Measurements from ENCODE around the gene TKT. TPM values are rescaled to one million over a fixed set of nuclear protein-coding genes. Genes with fewer than 3 reads are reported as not detected.

The TKT gene
- total and polyA plus RNA-seq, 4 donors: 351 to 498 (median 456) TPM

DNA sequence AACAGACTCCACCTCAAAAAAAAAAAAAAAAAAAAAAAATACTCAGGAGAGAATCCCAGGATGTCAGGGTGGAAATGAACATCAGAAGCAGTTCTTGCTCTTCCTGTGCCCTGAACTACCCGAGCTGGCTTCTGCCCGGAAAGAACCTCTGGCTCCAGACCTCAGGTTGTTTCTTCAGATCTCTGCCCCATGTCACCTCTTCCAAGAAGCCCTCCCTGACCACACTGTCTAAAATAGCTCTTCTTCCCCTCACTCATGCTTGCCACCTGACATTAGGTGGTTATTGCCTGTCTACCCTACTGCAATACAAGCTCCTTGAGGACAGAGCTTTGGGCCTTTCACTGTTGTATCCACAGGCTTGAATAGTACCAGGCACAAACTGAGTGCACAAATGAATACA is 8.2 kb downstream of the TKT start:
- Histone ChIP-seq H3K36me3 (ENCODE audit: control insufficient read depth in 4 of 4, insufficient read depth in 4 of 4, low read length in 4 of 4) (peaks cover 0 to 5% (median 0%) of the 10 kb centered on the region in 4 donors), H3K27me3 (ENCODE audit: control insufficient read depth in 3 of 3, insufficient read depth in 3 of 3, low read length in 2 of 3) (no peaks in the 10 kb centered on the region), H3K27ac (ENCODE audit: low read depth in 1 of 2, low read length in 1 of 2) (no peak overlapping the region), H3K4me1 (ENCODE audit: control insufficient read depth in 5 of 5, insufficient read depth in 5 of 5, low read length in 5 of 5) (peaks cover 6 to 33% (median 24%) of the 10 kb centered on the region in 5 donors), H3K4me3 (no peak overlapping the region), H3K9ac (ENCODE audit: insufficient read depth in 1 of 2, low read length in 2 of 2) (no peak overlapping the region), H3K9me3 (ENCODE audit: control insufficient read depth in 4 of 4, insufficient read depth in 3 of 4, low read length in 3 of 4) (no peaks in the 10 kb centered on the region)
- TF ChIP-seq, protein P1, sequence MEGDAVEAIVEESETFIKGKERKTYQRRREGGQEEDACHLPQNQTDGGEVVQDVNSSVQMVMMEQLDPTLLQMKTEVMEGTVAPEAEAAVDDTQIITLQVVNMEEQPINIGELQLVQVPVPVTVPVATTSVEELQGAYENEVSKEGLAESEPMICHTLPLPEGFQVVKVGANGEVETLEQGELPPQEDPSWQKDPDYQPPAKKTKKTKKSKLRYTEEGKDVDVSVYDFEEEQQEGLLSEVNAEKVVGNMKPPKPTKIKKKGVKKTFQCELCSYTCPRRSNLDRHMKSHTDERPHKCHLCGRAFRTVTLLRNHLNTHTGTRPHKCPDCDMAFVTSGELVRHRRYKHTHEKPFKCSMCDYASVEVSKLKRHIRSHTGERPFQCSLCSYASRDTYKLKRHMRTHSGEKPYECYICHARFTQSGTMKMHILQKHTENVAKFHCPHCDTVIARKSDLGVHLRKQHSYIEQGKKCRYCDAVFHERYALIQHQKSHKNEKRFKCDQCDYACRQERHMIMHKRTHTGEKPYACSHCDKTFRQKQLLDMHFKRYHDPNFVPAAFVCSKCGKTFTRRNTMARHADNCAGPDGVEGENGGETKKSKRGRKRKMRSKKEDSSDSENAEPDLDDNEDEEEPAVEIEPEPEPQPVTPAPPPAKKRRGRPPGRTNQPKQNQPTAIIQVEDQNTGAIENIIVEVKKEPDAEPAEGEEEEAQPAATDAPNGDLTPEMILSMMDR (IDR thresholded peaks at IDR 0.05; ENCODE audit: control extremely low read depth, extremely low read depth): no peak
- no peak for DNase-seq
- 17 to 61% methylated on average over 2 of the region's 2 CpGs for WGBS, 2 donors
- no peak for ATAC-seq (ENCODE audit: insufficient read depth, low FRiP score)

DNA sequence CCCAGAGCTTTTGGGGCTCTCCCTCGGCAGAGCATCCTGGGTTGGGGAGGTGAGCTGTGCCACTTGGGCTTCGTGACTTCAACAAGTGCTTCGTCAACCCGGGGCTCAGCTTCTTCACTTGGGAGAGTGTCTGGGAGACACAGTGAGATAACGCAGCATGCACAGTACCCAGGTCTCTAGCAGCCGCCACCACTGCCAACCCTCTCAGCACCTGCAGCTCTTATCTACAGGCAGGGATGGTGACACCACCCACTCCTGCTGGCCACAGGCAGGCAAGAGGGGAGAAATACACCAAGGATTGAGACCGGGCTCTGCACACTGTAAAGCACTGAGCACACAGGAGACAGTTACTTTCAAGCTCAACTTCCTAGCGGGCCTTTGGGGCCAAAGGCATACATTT is 11.6 kb downstream of the TKT start:
- no peaks in the 10 kb centered on the region for H3K27me3 ChIP-seq (ENCODE audit: control insufficient read depth in 3 of 3, insufficient read depth in 3 of 3, low read length in 2 of 3)
- H3K4me1 ChIP-seq (ENCODE audit: control insufficient read depth in 5 of 5, insufficient read depth in 5 of 5, low read length in 5 of 5): peaks cover 4 to 23% (median 11%) of the 10 kb centered on the region in 5 donors
- H3K27ac ChIP-seq (ENCODE audit: low read depth in 1 of 2, low read length in 1 of 2): peak overlapping the region; percentile 10 to 86
- no peak overlapping the region for H3K9ac ChIP-seq (ENCODE audit: insufficient read depth in 1 of 2, low read length in 2 of 2)
- no peaks in the 10 kb centered on the region for H3K9me3 ChIP-seq (ENCODE audit: control insufficient read depth in 4 of 4, insufficient read depth in 3 of 4, low read length in 3 of 4)
- H3K36me3 ChIP-seq (ENCODE audit: control insufficient read depth in 4 of 4, insufficient read depth in 4 of 4, low read length in 4 of 4): peaks cover 0 to 26% (median 11%) of the 10 kb centered on the region in 4 donors
- TF ChIP-seq, protein P1 (IDR thresholded peaks at IDR 0.05; ENCODE audit: control extremely low read depth, extremely low read depth): no peak
- 76 to 87% methylated on average over 8 of the region's 8 CpGs for WGBS, 2 donors
- ATAC-seq (ENCODE audit: insufficient read depth, low FRiP score) (no peak), DNase-seq (no peak)
- no peak overlapping the region for H3K4me3 ChIP-seq

DNA sequence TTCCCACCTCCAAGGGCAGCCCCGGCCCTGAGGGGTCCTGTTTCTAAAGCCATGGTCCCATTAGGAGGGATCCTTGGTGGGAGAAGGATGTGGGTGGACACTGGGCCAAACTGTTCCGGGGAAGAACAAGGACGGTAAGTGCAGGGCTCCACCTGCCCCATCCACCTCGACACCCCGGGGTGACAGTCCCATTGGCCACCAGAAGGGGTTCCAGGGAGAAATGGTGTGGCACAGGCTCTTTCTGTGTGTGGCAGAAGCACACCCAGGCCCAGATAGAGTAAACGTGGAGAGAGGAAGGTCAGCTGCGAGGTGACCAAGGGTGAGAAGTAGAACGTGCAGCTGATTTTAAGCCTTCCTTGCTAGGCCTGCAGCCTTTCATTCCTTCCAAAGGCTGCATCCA is 12.0 kb downstream of the TKT start:
- TF ChIP-seq, protein P1 (IDR thresholded peaks at IDR 0.05; ENCODE audit: control extremely low read depth, extremely low read depth): no peak
- no peak overlapping the region for H3K4me3 ChIP-seq
- no peak for ATAC-seq (ENCODE audit: insufficient read depth, low FRiP score)
- peaks cover 0 to 27% (median 12%) of the 10 kb centered on the region in 4 donors for H3K36me3 ChIP-seq (ENCODE audit: control insufficient read depth in 4 of 4, insufficient read depth in 4 of 4, low read length in 4 of 4)
- no peaks in the 10 kb centered on the region for H3K9me3 ChIP-seq (ENCODE audit: control insufficient read depth in 4 of 4, insufficient read depth in 3 of 4, low read length in 3 of 4)
- H3K4me1 ChIP-seq (ENCODE audit: control insufficient read depth in 5 of 5, insufficient read depth in 5 of 5, low read length in 5 of 5): peaks cover 4 to 22% (median 11%) of the 10 kb centered on the region in 5 donors
- 73 to 83% methylated on average over 8 of the region's 8 CpGs for WGBS, 2 donors
- peak overlapping the region; percentile 10 to 86 for H3K27ac ChIP-seq (ENCODE audit: low read depth in 1 of 2, low read length in 1 of 2)
- no peak overlapping the region for H3K9ac ChIP-seq (ENCODE audit: insufficient read depth in 1 of 2, low read length in 2 of 2)
- no peak for DNase-seq
- H3K27me3 ChIP-seq (ENCODE audit: control insufficient read depth in 3 of 3, insufficient read depth in 3 of 3, low read length in 2 of 3): no peaks in the 10 kb centered on the region

DNA sequence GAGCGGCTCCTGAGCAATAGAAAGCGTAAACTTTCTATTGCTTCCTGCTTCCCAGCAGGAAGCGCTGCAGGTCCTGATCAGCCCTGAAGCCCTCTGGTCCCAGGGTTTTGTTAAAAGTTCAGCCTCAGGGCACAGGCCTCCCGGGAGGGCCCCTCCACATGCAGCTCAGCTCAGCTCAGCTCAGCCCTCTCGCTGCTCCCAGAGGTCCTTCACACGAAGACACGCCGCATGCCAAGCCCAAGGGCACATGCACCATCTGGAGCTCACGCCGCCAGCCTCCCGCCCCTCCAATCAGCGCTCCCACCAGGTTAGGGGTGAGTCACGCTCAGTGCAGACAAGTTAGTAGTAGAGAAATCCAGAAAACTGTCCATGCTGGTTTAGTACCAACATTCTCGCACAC is 12.7 kb downstream of the TKT start:
- DNase-seq (peak in 2 of 3 donors; percentile 15 to 37), ATAC-seq (ENCODE audit: insufficient read depth, low FRiP score) (no peak)
- H3K36me3 ChIP-seq (ENCODE audit: control insufficient read depth in 4 of 4, insufficient read depth in 4 of 4, low read length in 4 of 4): peaks cover 0 to 30% (median 14%) of the 10 kb centered on the region in 4 donors

More for the DNA sequence above, 12.7 kb downstream of the TKT start:
- Histone ChIP-seq H3K9me3 (ENCODE audit: control insufficient read depth in 4 of 4, insufficient read depth in 3 of 4, low read length in 3 of 4) (no peaks in the 10 kb centered on the region), H3K4me1 (ENCODE audit: control insufficient read depth in 5 of 5, insufficient read depth in 5 of 5, low read length in 5 of 5) (peaks cover 3 to 28% (median 16%) of the 10 kb centered on the region in 5 donors), H3K27me3 (ENCODE audit: control insufficient read depth in 3 of 3, insufficient read depth in 3 of 3, low read length in 2 of 3) (no peaks in the 10 kb centered on the region), H3K27ac (ENCODE audit: low read depth in 1 of 2, low read length in 1 of 2) (peak overlapping the region; percentile 34 to 86), H3K4me3 (no peak overlapping the region), H3K9ac (ENCODE audit: insufficient read depth in 1 of 2, low read length in 2 of 2) (no peak overlapping the region)
- WGBS, 2 donors: 54 to 59% methylated on average over 14 of the region's 14 CpGs
- TF ChIP-seq, protein P1 (IDR thresholded peaks at IDR 0.05; ENCODE audit: control extremely low read depth, extremely low read depth): no peak

All from lung (tissue), 12 donors.